Stimulated activated CD4-positive, alpha-beta T cell treated with anti-CD3 and anti-CD28 coated beads, Interleukin-2, amount 100 ng/mL, for 48 hours (primary cell): ENCODE data around the gene MICAL3.

Experiments
- DNase-seq, 2 donors: peaks; one replicate each; pipeline ENCODE4 v3.0.0-alpha.2; 2020

Gene MICAL3

GRCh38 chr22:17804331-17805080 lies 219.9 kb downstream of the MICAL3 start:
- DNase-seq: no peak

- no peak for DNase-seq
Observed at GRCh38 chr22:17803609-17804270, 220.6 kb downstream of the MICAL3 start.

GRCh38 chr22:17802822-17803221 lies 221.5 kb downstream of the MICAL3 start:
- no peak for DNase-seq

- DNase-seq: no peak
Observed at GRCh38 chr22:17802411-17802810, 221.9 kb downstream of the MICAL3 start.

- no peak for DNase-seq
Observed at GRCh38 chr22:17797721-17798559, 226.4 kb downstream of the MICAL3 start.

GRCh38 chr22:17796695-17797094 lies 227.7 kb downstream of the MICAL3 start:
- DNase-seq: no peak

GRCh38 chr22:17795661-17796548 lies 228.5 kb downstream of the MICAL3 start:
- no peak for DNase-seq

GRCh38 chr22:17794726-17795542 lies 229.4 kb downstream of the MICAL3 start:
- no peak for DNase-seq

GRCh38 chr22:17792854-17793434 lies 231.4 kb downstream of the MICAL3 start:
- DNase-seq: no peak

GRCh38 chr22:17792299-17792698 lies 232.1 kb downstream of the MICAL3 start:
- DNase-seq: no peak

GRCh38 chr22:17791196-17791595 lies 233.2 kb downstream of the MICAL3 start:
- no peak for DNase-seq

- no peak for DNase-seq
Observed at GRCh38 chr22:17789379-17790200, 234.8 kb downstream of the MICAL3 start.

GRCh38 chr22:17788528-17789378 lies 235.6 kb downstream of the MICAL3 start:
- no peak for DNase-seq

GRCh38 chr22:17787716-17788330 lies 236.5 kb downstream of the MICAL3 start:
- no peak for DNase-seq

GRCh38 chr22:17787241-17787640 lies 237.1 kb downstream of the MICAL3 start:
- DNase-seq: no peak

GRCh38 chr22:17786435-17787161 lies 237.8 kb downstream of the MICAL3 start:
- no peak for DNase-seq

GRCh38 chr22:17785185-17786184 lies 238.9 kb downstream of the MICAL3 start:
- DNase-seq: peak; percentile 70 to 71
